Uterus (tissue), 4 donors: ENCODE data around the gene EIF4B. TPM values are rescaled to one million over a fixed set of nuclear protein-coding genes. Genes with fewer than 3 reads are reported as not detected.

Source experiments
- DNase-seq, 2 donors: peaks; one replicate each; pipeline ENCODE4 v3.0.0-alpha.2; 2019 to 2020
- H3K27ac ChIP-seq, 2 donors: fragments of 200-600 bp; sonication (generic); 1 replicate in 1 of 2; 2 replicates in 1 of 2; pipeline ENCODE4 v1.5.1; 2016 to 2018
- H3K27me3 ChIP-seq, 2 donors: fragments of 200-600 bp; sonication (generic); one replicate each; pipeline ENCODE4 v1.5.1; 2018 to 2019; ENCODE audit warnings: control low read depth in 1 of 2
- H3K36me3 ChIP-seq, 2 donors: fragments of 200-600 bp; sonication (generic); one replicate each; pipeline ENCODE4 v1.5.1; 2019; ENCODE audit warnings: control low read depth in 1 of 2
- H3K4me1 ChIP-seq, 2 donors: fragments of 200-600 bp; sonication (generic); one replicate each; pipeline ENCODE4 v1.5.1; 2018 to 2019; ENCODE audit warnings: control low read depth in 1 of 2
- H3K4me3 ChIP-seq, 2 donors: fragments of 200-600 bp; sonication (generic); 1 replicate in 1 of 2; 2 replicates in 1 of 2; pipeline ENCODE4 v1.5.1; 2018 to 2019; ENCODE audit warnings: mild to moderate bottlenecking in 1 of 2
- H3K9me3 ChIP-seq, 2 donors: fragments of 200-600 bp; sonication (generic); one replicate each; pipeline ENCODE4 v1.5.1; 2019; ENCODE audit warnings: control low read depth in 1 of 2
- CTCF ChIP-seq, 4 experiments: fragments of 200-600 bp in 2 of 4; fragments of 450-650 bp in 2 of 4; sonication (generic) in 2 of 4; IDR thresholded peaks; one replicate each; pipeline ENCODE4 v1.5.1; 2016 to 2019; ENCODE audit warnings: antibody characterized with exemption in 4 of 4, mild to moderate bottlenecking in 2 of 4, moderate library complexity in 1 of 4
- POLR2A ChIP-seq, 2 donors: fragments of 450-650 bp; IDR thresholded peaks; one replicate each; pipeline ENCODE4 v1.6.1; 2016; ENCODE audit warnings: antibody characterized with exemption in 2 of 2, mild to moderate bottlenecking in 1 of 2, moderate library complexity in 1 of 2
- intact Hi-C: fragments of 100-400 bp; cut with DNase I; formaldehyde crosslinking; loops from one replicate; pipeline ENCODE4 v1.15.1; 2023; ENCODE audit warnings: low total_unique reads
- total RNA-seq, 4 donors: library from RNA; depleted of rRNA in 3 of 4; stranded (reverse); fragments of >200 nt in 3 of 4; gene quantifications; one replicate each; pipeline versions ENCODE4 v1.1.0 to v1.2.4, GENCODE V29; 2014 to 2023
- donor health status: DM: yes; HTN: yes; CAD: no.

The EIF4B gene
- total RNA-seq, 4 donors from 2014 or later: 388 to 1,076 (median 585) TPM

DNA sequence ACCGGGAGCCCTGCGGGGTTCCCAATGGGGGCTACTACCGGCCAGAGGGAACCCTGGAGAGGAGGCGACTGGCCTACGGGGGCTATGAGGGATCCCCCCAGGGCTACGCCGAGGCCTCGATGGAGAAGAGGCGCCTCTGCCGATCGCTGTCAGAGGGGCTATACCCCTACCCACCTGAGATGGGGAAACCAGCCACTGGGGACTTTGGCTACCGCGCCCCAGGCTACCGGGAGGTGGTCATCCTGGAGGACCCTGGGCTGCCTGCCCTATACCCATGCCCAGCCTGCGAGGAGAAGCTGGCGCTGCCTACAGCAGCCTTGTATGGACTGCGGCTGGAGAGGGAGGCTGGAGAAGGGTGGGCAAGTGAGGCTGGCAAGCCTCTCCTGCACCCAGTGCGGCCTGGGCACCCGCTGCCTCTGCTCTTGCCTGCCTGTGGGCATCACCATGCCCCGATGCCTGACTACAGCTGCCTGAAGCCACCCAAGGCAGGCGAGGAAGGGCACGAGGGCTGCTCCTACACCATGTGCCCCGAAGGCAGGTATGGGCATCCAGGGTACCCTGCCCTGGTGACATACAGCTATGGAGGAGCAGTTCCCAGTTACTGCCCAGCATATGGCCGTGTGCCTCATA lies 53.3 kb downstream of the EIF4B start:
- no peaks in the 10 kb centered on the region for H3K9me3 ChIP-seq
- H3K4me1 ChIP-seq: peaks cover 0 to 27% of the 10 kb centered on the region in 2 donors
- no peaks in the 10 kb centered on the region for H3K36me3 ChIP-seq
- TF ChIP-seq CTCF (IDR thresholded peaks at IDR 0.05): no peak
- TF ChIP-seq POLR2A (IDR thresholded peaks at IDR 0.05): no peak
- H3K27me3 ChIP-seq: no peaks in the 10 kb centered on the region
- no peak overlapping the region for H3K4me3 ChIP-seq
- H3K27ac ChIP-seq: peak overlapping the region; percentile 82 to 86
- DNase-seq: no peak
- intact Hi-C loops: loop anchor here (10.0 kb wide), 1 partner anchor 135 kb away; no protein-coding TSS in a partner anchor

DNA sequence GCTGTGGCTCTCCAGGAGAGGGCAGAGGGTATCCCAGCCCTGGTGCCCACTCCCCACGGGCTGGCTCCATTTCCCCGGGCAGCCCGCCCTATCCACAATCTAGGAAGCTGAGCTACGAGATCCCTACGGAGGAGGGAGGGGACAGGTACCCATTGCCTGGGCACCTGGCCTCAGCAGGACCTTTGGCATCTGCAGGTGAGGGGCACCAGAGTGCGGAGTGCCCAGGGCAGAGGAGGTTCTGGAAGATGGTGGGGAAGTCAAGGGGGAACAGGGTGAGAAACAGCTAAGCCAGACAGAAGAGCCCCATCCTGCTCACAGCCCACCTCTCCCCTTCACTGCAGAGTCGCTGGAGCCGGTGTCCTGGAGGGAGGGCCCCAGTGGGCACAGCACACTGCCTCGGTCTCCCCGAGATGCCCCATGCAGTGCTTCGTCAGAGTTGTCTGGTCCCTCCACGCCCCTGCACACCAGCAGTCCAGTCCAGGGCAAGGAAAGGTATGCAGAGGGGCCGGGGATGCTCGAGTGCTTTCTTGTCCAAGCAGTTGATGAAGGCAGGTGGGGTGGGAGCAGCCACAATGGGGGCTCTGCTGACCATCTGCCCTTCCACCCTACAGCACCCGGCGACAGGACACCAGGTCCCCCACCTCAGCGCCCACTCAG lies 53.9 kb downstream of the EIF4B start:
- Histone ChIP-seq H3K36me3 (no peaks in the 10 kb centered on the region), H3K4me3 (no peak overlapping the region), H3K9me3 (no peaks in the 10 kb centered on the region), H3K4me1 (peaks cover 0 to 27% of the 10 kb centered on the region in 2 donors), H3K27ac (peak overlapping the region; percentile 82 to 86), H3K27me3 (no peaks in the 10 kb centered on the region)
- intact Hi-C loops: loop anchor here (10.0 kb wide), 1 partner anchor 135 kb away; no protein-coding TSS in a partner anchor
- TF ChIP-seq CTCF (IDR thresholded peaks at IDR 0.05) (no peak), POLR2A (IDR thresholded peaks at IDR 0.05) (no peak)
- DNase-seq: no peak

GRCh38 chr12:53060721-53061276 lies 54.5 kb downstream of the EIF4B start:
- peak in 1 of 2 donors; percentile 63 for DNase-seq
- H3K27me3 ChIP-seq: no peaks in the 10 kb centered on the region
- H3K36me3 ChIP-seq: no peaks in the 10 kb centered on the region
- H3K4me3 ChIP-seq: no peak overlapping the region
- no peaks in the 10 kb centered on the region for H3K9me3 ChIP-seq
- intact Hi-C loops: loop anchor here (10.0 kb wide), 1 partner anchor 134 kb away; no protein-coding TSS in a partner anchor
- peaks cover 0 to 27% of the 10 kb centered on the region in 2 donors for H3K4me1 ChIP-seq
- peak overlapping the region; percentile 82 to 86 for H3K27ac ChIP-seq
- TF ChIP-seq POLR2A (IDR thresholded peaks at IDR 0.05) (no peak), CTCF (IDR thresholded peaks at IDR 0.05) (no peak)

DNA sequence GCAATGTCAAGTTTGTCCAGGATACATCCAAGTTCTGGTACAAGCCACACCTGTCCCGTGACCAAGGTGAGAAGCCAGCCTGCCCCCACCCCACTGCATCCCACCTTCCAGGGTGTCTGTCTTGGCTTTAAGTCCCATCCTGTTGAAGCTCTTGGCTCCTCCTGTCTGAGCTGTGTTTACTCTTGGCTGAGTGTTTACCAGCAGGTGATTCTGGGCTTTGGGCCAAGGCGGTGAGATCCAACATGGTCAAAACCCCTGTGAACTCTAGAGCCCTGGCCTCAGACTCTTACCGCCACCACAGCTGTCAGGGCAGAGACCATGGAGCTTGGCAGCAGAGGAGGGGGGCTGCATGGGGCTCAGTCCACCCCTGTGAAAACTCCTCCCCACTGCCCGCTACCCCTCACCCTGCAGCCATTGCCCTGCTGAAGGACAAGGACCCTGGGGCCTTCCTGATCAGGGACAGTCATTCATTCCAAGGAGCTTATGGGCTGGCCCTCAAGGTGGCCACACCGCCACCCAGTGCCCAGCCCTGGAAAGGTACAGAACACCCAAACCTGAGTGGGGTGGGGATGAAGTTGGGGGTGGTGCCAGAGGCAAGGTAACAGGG lies 55.3 kb downstream of the EIF4B start:
- peaks cover 0 to 27% of the 10 kb centered on the region in 2 donors for H3K4me1 ChIP-seq
- intact Hi-C loops: loop anchor here (10.0 kb wide), 1 partner anchor 133 kb away; no protein-coding TSS in a partner anchor

More for the DNA sequence above, 55.3 kb downstream of the EIF4B start:
- DNase-seq: peak; percentile 32 to 57
- no peak overlapping the region for H3K4me3 ChIP-seq
- H3K27me3 ChIP-seq: no peaks in the 10 kb centered on the region
- no peaks in the 10 kb centered on the region for H3K9me3 ChIP-seq
- no peaks in the 10 kb centered on the region for H3K36me3 ChIP-seq
- TF ChIP-seq POLR2A (IDR thresholded peaks at IDR 0.05): no peak
- H3K27ac ChIP-seq: peak overlapping the region; percentile 82 to 86
